K562 (cell line): Measurements from ENCODE around the gene TLL1. TPM values are rescaled to one million over a fixed set of nuclear protein-coding genes. Genes with fewer than 3 reads are reported as not detected.

Experiments
- ATAC-seq: fragments of 200-7000 bp; cut with Tn5 transposase; 3 replicates; pipeline ENCODE4 v1.9.1; 2020; ENCODE audit warnings: moderate library complexity
- BruUV-seq: library from RNA; stranded (reverse); fragments of 400-500 nt; replicated peaks from 2 replicates; lab custom pipeline; 2021; lab: Mats Ljungman, UMichigan
- CTCF ChIA-PET: fragments of 300-600 bp; formaldehyde crosslinking; extraction: SDS; loops from one replicate; lab custom pipeline; 2021; ENCODE audit warnings: low intra/inter-chr PET ratio; lab: Yijun Ruan, JAX
- POLR2A ChIA-PET: fragments of 300-600, 350-650 bp; sonication (Branson Sonifier 250); formaldehyde crosslinking; extraction: SDS; loops from one replicate; lab custom pipeline; 2021; ENCODE audit warnings: antibody characterized with exemption, inconsistent platforms; lab: Yijun Ruan, JAX
- DNase-seq, 4 experiments: peaks; one replicate each; pipeline versions ENCODE4 v3.0.0 to v3.0.0-alpha.2; 2011 to 2018; ENCODE audit warnings: low spot score in 3 of 4, mixed read lengths in 3 of 4; ENCODE audit errors: extremely low read depth in 1 of 4
- FAIRE-seq: peaks from 2 replicates; lab custom pipeline; 2011; peaks lifted over from hg19 to GRCh38; lab: Jason Lieb, UNC
- H2AFZ ChIP-seq: 2 replicates; pipeline ENCODE4 v1.6.0; 2011; ENCODE audit warnings: low read depth, low read length, control low read depth, inconsistent platforms
- H3K27ac ChIP-seq: fragments of 200-600 bp; 3 replicates; pipeline ENCODE4 v1.8.0; 2011; ENCODE audit warnings: low read depth, mild to moderate bottlenecking, control low read depth, inconsistent platforms, low read length, moderate library complexity, mixed read lengths; ENCODE audit errors: extremely low read depth
- H3K27me3 ChIP-seq, 2 experiments: fragments of 300-600 bp in 1 of 2; 2 replicates in 1 of 2; 3 replicates in 1 of 2; pipeline versions ENCODE4 v1.6.0 to v1.8.0; 2011; ENCODE audit warnings: inconsistent platforms in 2 of 2, low read length in 2 of 2, mild to moderate bottlenecking in 1 of 2, mixed read lengths in 1 of 2, moderate library complexity in 1 of 2; ENCODE audit not compliant: control insufficient read depth in 2 of 2, insufficient read depth in 2 of 2
- H3K36me3 ChIP-seq: fragments of 300-600 bp; 3 replicates; pipeline ENCODE4 v1.8.0; 2011; ENCODE audit warnings: mild to moderate bottlenecking, low read length, inconsistent platforms; ENCODE audit not compliant: control insufficient read depth, insufficient read depth
- H3K4me1 ChIP-seq, 2 experiments: fragments of 200-600 bp in 1 of 2; replicated peaks in 1 of 2; 2 replicates in 1 of 2; 3 replicates in 1 of 2; pipeline versions ENCODE4 v1.5.1 to v1.8.0; 2011; ENCODE audit warnings: inconsistent platforms in 2 of 2, low read length in 2 of 2, mild to moderate bottlenecking in 1 of 2, mixed read lengths in 1 of 2, moderate library complexity in 1 of 2; ENCODE audit not compliant: control insufficient read depth in 2 of 2, insufficient read depth in 2 of 2
- H3K4me2 ChIP-seq: 2 replicates; pipeline ENCODE4 v1.6.1; 2011; ENCODE audit warnings: low read length, control low read depth, inconsistent platforms, mixed read lengths; ENCODE audit not compliant: insufficient read depth
- H3K4me3 ChIP-seq: fragments of 200-600 bp; sonication (generic), shearing (Covaris generic); 2 replicates; pipeline ENCODE4 v1.5.1; 2016; ENCODE audit warnings: control low read depth, inconsistent platforms
- H3K79me2 ChIP-seq: fragments of 200-600 bp; 3 replicates; pipeline ENCODE4 v1.8.0; 2011; ENCODE audit warnings: low read length, inconsistent platforms; ENCODE audit not compliant: control insufficient read depth, insufficient read depth
- H3K9ac ChIP-seq, 2 experiments: 2 replicates each; pipeline versions ENCODE4 v1.6.0 to v1.6.1; 2011; ENCODE audit warnings: low read depth in 2 of 2, low read length in 2 of 2, control low read depth in 1 of 2, inconsistent platforms in 1 of 2, mild to moderate bottlenecking in 1 of 2, mixed read lengths in 1 of 2; ENCODE audit not compliant: insufficient read depth in 1 of 2
- H3K9me1 ChIP-seq: one replicate; pipeline ENCODE4 v1.6.0; 2011; ENCODE audit warnings: inconsistent platforms, mild to moderate bottlenecking, low read length, moderate library complexity; ENCODE audit not compliant: control insufficient read depth, insufficient read depth
- H3K9me3 ChIP-seq: replicated peaks from 2 replicates; pipeline ENCODE4 v1.5.1; 2011; ENCODE audit warnings: low read depth, low read length, inconsistent platforms; ENCODE audit not compliant: control insufficient read depth, insufficient read depth
- H4K20me1 ChIP-seq: replicated peaks from 2 replicates; pipeline ENCODE4 v1.6.1; 2011; ENCODE audit warnings: low read length, inconsistent platforms, mixed read lengths; ENCODE audit not compliant: control insufficient read depth, insufficient read depth
- CBX8 ChIP-seq: fragments of 200-600 bp; sonication (generic); IDR thresholded peaks from 2 replicates; pipeline ENCODE4 v1.6.1; 2012; ENCODE audit warnings: borderline replicate concordance, mixed run types, low read depth, mild to moderate bottlenecking, moderate library complexity, mixed read lengths, low read length, control low read depth, inconsistent platforms; ENCODE audit not compliant: poor library complexity, severe bottlenecking; ENCODE audit errors: extremely low read depth
- CREB1 ChIP-seq, 2 experiments: sonication (generic) in 1 of 2; formaldehyde crosslinking in 1 of 2; IDR thresholded peaks; 2 replicates each; pipeline versions ENCODE4 v1.6.1 to v1.8.0; 2012 to 2022; ENCODE audit warnings: inconsistent platforms in 1 of 2, mild to moderate bottlenecking in 1 of 2, missing genetic modification reagents in 1 of 2, moderate library complexity in 1 of 2
- CREB5 ChIP-seq: fragments of 250-450 bp; sonication (Bioruptor Pico); IDR thresholded peaks from 2 replicates; pipeline ENCODE4 v1.5.0; 2020; ENCODE audit warnings: mild to moderate bottlenecking
- GATA2 ChIP-seq: sonication (generic); formaldehyde crosslinking; IDR thresholded peaks from 2 replicates; pipeline ENCODE4 v1.4.0; 2020; ENCODE audit warnings: mild to moderate bottlenecking, missing genetic modification reagents
- HDAC1 ChIP-seq, 2 experiments: fragments of 450-650 bp; IDR thresholded peaks; 2 replicates each; pipeline ENCODE4 v1.6.1; 2016 to 2017; ENCODE audit warnings: inconsistent platforms in 1 of 2, mild to moderate bottlenecking in 1 of 2, moderate library complexity in 1 of 2
- MNT ChIP-seq, 2 experiments: fragments of 450-650 bp; conservative IDR thresholded peaks; 2 replicates each; pipeline ENCODE4 v1.6.1; 2017; ENCODE audit warnings: mild to moderate bottlenecking in 2 of 2, moderate library complexity in 2 of 2
- RAD21 ChIP-seq, 2 experiments: fragments of 250-450 bp in 1 of 2; fragments of 450-650 bp in 1 of 2; sonication (Bioruptor Pico) in 1 of 2; formaldehyde crosslinking in 1 of 2; IDR thresholded peaks in 1 of 2; conservative IDR thresholded peaks in 1 of 2; 2 replicates each; pipeline versions ENCODE4 v1.4.0 to v1.8.0; 2020 to 2022; ENCODE audit warnings: mild to moderate bottlenecking in 2 of 2, moderate library complexity in 1 of 2
- RREB1 ChIP-seq: fragments of 250-450 bp; sonication (Bioruptor Pico); IDR thresholded peaks from 2 replicates; pipeline ENCODE4 v1.4.0; 2020
- TCF15 ChIP-seq: fragments of 250-450 bp; sonication (Bioruptor Pico); IDR thresholded peaks from 2 replicates; pipeline ENCODE4 v1.8.0; 2022; ENCODE audit warnings: moderate library complexity, mild to moderate bottlenecking, inconsistent platforms
- YY1 ChIP-seq, 3 experiments: IDR thresholded peaks; 2 replicates each; pipeline ENCODE4 v1.6.1; 2011; ENCODE audit warnings: low read length in 2 of 3, mild to moderate bottlenecking in 2 of 3, moderate library complexity in 2 of 3, borderline replicate concordance in 1 of 3, control low read depth in 1 of 3, low read depth in 1 of 3; ENCODE audit not compliant: insufficient read depth in 3 of 3, insufficient replicate concordance in 2 of 3, control insufficient read depth in 1 of 3, insufficient read length in 1 of 3; ENCODE audit errors: extremely low read depth in 1 of 3
- ZBTB7A ChIP-seq: IDR thresholded peaks from 2 replicates; pipeline ENCODE4 v1.6.1; 2011; ENCODE audit warnings: low read depth, mild to moderate bottlenecking, low read length, moderate library complexity, borderline replicate concordance; ENCODE audit not compliant: control insufficient read depth
- WGBS: fragments of 100-300 bp; shearing (Covaris generic); methylation state at CpG from one replicate; pipeline ENCODE4 v1.1.6; 2016; ENCODE audit warnings: low coverage, mixed read lengths; ENCODE audit not compliant: insufficient coverage; ENCODE audit errors: missing lambda C conversion rate; 5-methylcytosine and 5-hydroxymethylcytosine counted together
- in situ Hi-C: fragments of 300-500 bp; cut with MboI; formaldehyde crosslinking; loops from 4 replicates; pipeline ENCODE4 v1.15.0; 2018; ENCODE audit warnings: inconsistent platforms, mixed read lengths
- intact Hi-C: fragments of 100-400 bp; cut with micrococcal nuclease; formaldehyde crosslinking; loops from 2 replicates; pipeline ENCODE4 v1.14.2; 2022
- polyA plus RNA-seq, 8 experiments: library from polyadenylated mRNA; depleted of rRNA in 4 of 8; stranded (reverse) in 5 of 8; unstranded in 3 of 8; fragments of >200 nt; fragmentation: Nextera tagmentation in 2 of 8; fragmentation: Illumina TruSeq in 1 of 8; extraction: Ambion mirVana in 2 of 8; extraction: Trizol in 1 of 8; gene quantifications; 2 replicates each; pipeline versions ENCODE4 v1.2.1 to v1.2.3, GENCODE V29; 2011 to 2014; ENCODE audit warnings: inconsistent platforms in 1 of 8, missing spikeins in 1 of 8
- total RNA-seq, 7 experiments: library from RNA; depleted of rRNA in 6 of 7; stranded (reverse); fragments of >200 nt in 6 of 7; fragmentation: Illumina TruSeq in 2 of 7; extraction: Trizol in 2 of 7; gene quantifications; 2 replicates each; pipeline versions ENCODE4 v1.2.1 to v1.2.3, GENCODE V29; 2011 to 2021; ENCODE audit warnings: low replicate concordance in 1 of 7

Gene TLL1
- total and polyA plus RNA-seq, 9 of the 15 experiments (the other 6 are each of a cell fraction or from before 2014, with no cell fraction given): not detected

- Histone ChIP-seq H3K79me2 (no peaks in the 10 kb centered on the region), H3K9ac (no peak overlapping the region), H3K9me1 (no peaks in the 10 kb centered on the region), H3K36me3 (no peaks in the 10 kb centered on the region), H3K27me3 (no peaks in the 10 kb centered on the region), H2AFZ (no peak overlapping the region), H4K20me1 (no peaks in the 10 kb centered on the region), H3K4me3 (no peak overlapping the region), H3K9me3 (no peaks in the 10 kb centered on the region), H3K27ac (no peak overlapping the region), H3K4me2 (no peak overlapping the region), H3K4me1 (no peaks in the 10 kb centered on the region)
- POLR2A ChIA-PET: no interaction called here
- BruUV-seq: no TSS peak
- intact Hi-C loops: no loop called here
- CTCF ChIA-PET: no interaction called here
- in situ Hi-C loops: no loop called here
- ATAC-seq: no peak
- FAIRE-seq: no peak
- DNase-seq: no peak
- WGBS: 3% methylated on average over 4 of the region's 4 CpGs
- TF ChIP-seq MNT (conservative IDR thresholded peaks at IDR 0.05): no peak
- TF ChIP-seq CREB1 (IDR thresholded peaks at IDR 0.05): no peak
- TF ChIP-seq CREB1 (CRISPR knock-in tag; IDR thresholded peaks at IDR 0.05): no peak
- TF ChIP-seq YY1 (IDR thresholded peaks at IDR 0.05; ENCODE audit: borderline replicate concordance in 1 of 3, control insufficient read depth in 1 of 3, extremely low read depth in 1 of 3, insufficient read depth in 3 of 3, insufficient read length in 1 of 3, insufficient replicate concordance in 2 of 3, low read depth in 1 of 3, low read length in 2 of 3): no peak
- TF ChIP-seq RAD21 (CRISPR knock-in tag; conservative IDR thresholded peaks at IDR 0.05 in 1 of 2, IDR thresholded peaks at IDR 0.05 in 1 of 2): no peak
- TF ChIP-seq ZBTB7A: no peak
- no peak for TF ChIP-seq RREB1
- no peak for TF ChIP-seq CREB5 (CRISPR knock-in tag)
- TF ChIP-seq GATA2 (CRISPR knock-in tag): no peak
- TF ChIP-seq TCF15: no peak
- TF ChIP-seq CBX8: no peak
- no peak for TF ChIP-seq HDAC1 (IDR thresholded peaks at IDR 0.05)
Measured at GRCh38 chr4:166144607-166145006, 271.6 kb downstream of the TLL1 start.
